ENCODE data around the gene PTPN9. TPM values are rescaled to one million over a fixed set of nuclear protein-coding genes. Genes with fewer than 3 reads are reported as not detected.
"Not testable (repeated sequence)": the region's sequence is repeated elsewhere in the genome, so short reads cannot be mapped to it uniquely, and the experiment has no call there.

Gene PTPN9
- total and polyA plus RNA-seq, 5 donors = 4.5 to 16.0 (median 9.4) TPM

GRCh38 chr15:75551091-75551490, 28.0 kb downstream of the PTPN9 start:
- WGBS = 82% methylated on average over 4 of the region's 4 CpGs
- H3K4me3 ChIP-seq (ENCODE audit: low read length) = no peak overlapping the region
- H3K9me3 ChIP-seq (ENCODE audit: control insufficient read depth, low read length) = no peaks in the 10 kb centered on the region
- DNase-seq = no peak
- intact Hi-C loops (cut with DNase I) = no loop called here
- H3K27ac ChIP-seq (ENCODE audit: low read length) = no peak overlapping the region
- ATAC-seq = no peak
- H3K27me3 ChIP-seq (ENCODE audit: control insufficient read depth, insufficient read depth) = no peaks in the 10 kb centered on the region
- peaks cover 4% of the 10 kb centered on the region for H3K4me1 ChIP-seq (ENCODE audit: control insufficient read depth, insufficient read depth, low read length)

DNA sequence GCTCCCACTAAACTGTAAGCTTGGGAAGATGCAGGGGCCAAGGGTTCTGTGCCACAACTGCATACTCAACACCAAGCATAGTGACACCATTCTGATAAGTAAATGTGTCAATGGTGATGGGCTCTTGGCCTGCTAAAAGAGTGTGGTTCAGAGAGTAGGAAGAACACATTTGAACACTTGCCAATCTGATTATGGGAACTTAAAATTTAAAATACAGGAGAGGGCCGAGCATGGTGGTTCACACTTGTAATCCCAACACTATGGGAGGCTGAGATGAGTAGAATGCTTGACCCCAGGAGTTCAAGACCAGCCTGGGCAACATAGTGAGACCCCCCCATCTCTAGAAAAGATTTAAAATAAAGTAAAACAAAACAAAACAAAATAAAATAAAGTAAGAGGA, 34.1 kb downstream of the PTPN9 start:
- no peaks in the 10 kb centered on the region for H3K27me3 ChIP-seq (ENCODE audit: control insufficient read depth, insufficient read depth)
- DNase-seq (no peak), ATAC-seq (no peak)
- no peak overlapping the region for H3K4me3 ChIP-seq (ENCODE audit: low read length)
- no peaks in the 10 kb centered on the region for H3K9me3 ChIP-seq (ENCODE audit: control insufficient read depth, low read length)
- intact Hi-C loops (cut with DNase I) = no loop called here
- peaks cover 4% of the 10 kb centered on the region for H3K4me1 ChIP-seq (ENCODE audit: control insufficient read depth, insufficient read depth, low read length)
- no peak overlapping the region for H3K27ac ChIP-seq (ENCODE audit: low read length)
- 29% methylated on average over 1 of the region's 1 CpG for WGBS

- 74% methylated on average over 2 of the region's 2 CpGs for WGBS
- H3K4me1 ChIP-seq (ENCODE audit: control insufficient read depth, insufficient read depth, low read length) = peaks cover 4% of the 10 kb centered on the region
- no peak overlapping the region for H3K27ac ChIP-seq (ENCODE audit: low read length)
- no peaks in the 10 kb centered on the region for H3K9me3 ChIP-seq (ENCODE audit: control insufficient read depth, low read length)
- ATAC-seq (no peak), DNase-seq (no peak)
- intact Hi-C loops (cut with DNase I) = no loop called here
- no peak overlapping the region for H3K4me3 ChIP-seq (ENCODE audit: low read length)
- H3K27me3 ChIP-seq (ENCODE audit: control insufficient read depth, insufficient read depth) = no peaks in the 10 kb centered on the region
Observed at GRCh38 chr15:75544359-75544758, 34.8 kb downstream of the PTPN9 start.

- H3K4me3 ChIP-seq (ENCODE audit: low read length); H3K9me3 ChIP-seq (ENCODE audit: control insufficient read depth, low read length); H3K4me1 ChIP-seq (ENCODE audit: control insufficient read depth, insufficient read depth, low read length); H3K27me3 ChIP-seq (ENCODE audit: control insufficient read depth, insufficient read depth); intact Hi-C loops (cut with DNase I); ATAC-seq; DNase-seq: not testable (repeated sequence)
- H3K27ac ChIP-seq (ENCODE audit: low read length) = peak overlapping the region; percentile 37
- WGBS = 66% methylated on average over 6 of the region's 6 CpGs
Observed at GRCh38 chr15:75542949-75543545, 36.1 kb downstream of the PTPN9 start.

DNA sequence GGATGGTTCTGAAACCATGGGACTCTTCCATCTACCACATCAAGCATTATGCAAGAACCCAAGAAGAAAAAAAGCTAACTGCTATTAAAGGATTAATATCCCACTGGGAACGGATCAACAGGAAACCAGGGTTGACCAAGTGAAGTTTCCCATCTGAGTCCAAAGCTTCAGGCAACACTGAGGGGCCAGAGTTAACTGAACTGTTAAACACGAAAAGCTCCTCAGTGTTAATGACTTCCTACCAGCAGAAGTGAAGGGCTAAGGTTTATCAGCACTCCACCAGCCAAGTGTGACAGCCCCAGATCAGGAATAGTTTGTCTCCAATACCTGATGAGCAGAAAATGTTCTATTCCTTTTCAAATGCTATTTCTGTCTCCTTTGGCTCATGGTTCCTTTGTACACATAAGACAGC, 36.7 kb downstream of the PTPN9 start:
- ATAC-seq (peak; percentile 50 to 62), DNase-seq (no peak)
- Histone ChIP-seq H3K27me3 (ENCODE audit: control insufficient read depth, insufficient read depth) (no peaks in the 10 kb centered on the region), H3K4me3 (ENCODE audit: low read length) (no peak overlapping the region), H3K9me3 (ENCODE audit: control insufficient read depth, low read length) (no peaks in the 10 kb centered on the region), H3K4me1 (ENCODE audit: control insufficient read depth, insufficient read depth, low read length) (peaks cover 4% of the 10 kb centered on the region), H3K27ac (ENCODE audit: low read length) (peak overlapping the region; percentile 61)
- 27% methylated on average over 2 of the region's 2 CpGs for WGBS
- intact Hi-C loops (cut with DNase I) = no loop called here

DNA sequence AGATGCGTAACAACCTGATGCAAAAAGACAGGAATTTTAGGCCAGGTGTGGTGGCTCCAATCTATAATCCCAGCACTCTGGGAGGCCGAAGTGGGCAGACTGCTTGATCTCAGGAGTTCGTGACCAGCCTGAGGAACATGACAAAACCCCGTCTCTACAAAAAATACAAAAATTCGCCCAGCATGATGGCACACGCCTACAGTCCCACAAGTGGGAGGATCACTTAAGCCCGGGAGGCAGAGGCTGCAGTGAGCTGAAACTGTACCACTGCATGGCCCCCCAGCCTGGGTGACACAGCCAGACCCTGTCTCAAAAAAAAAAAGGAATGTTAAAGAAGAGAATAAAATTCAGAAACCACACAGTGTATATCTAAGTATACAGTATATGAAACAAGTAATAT, 40.7 kb downstream of the PTPN9 start:
- Histone ChIP-seq H3K4me1 (ENCODE audit: control insufficient read depth, insufficient read depth, low read length) (peaks cover 2% of the 10 kb centered on the region), H3K4me3 (ENCODE audit: low read length) (no peak overlapping the region), H3K27ac (ENCODE audit: low read length) (no peak overlapping the region), H3K27me3 (ENCODE audit: control insufficient read depth, insufficient read depth) (no peaks in the 10 kb centered on the region), H3K9me3 (ENCODE audit: control insufficient read depth, low read length) (no peaks in the 10 kb centered on the region)
- no peak for DNase-seq
- no peak for ATAC-seq
- intact Hi-C loops (cut with DNase I) = no loop called here
- 92% methylated on average over 7 of the region's 7 CpGs for WGBS

- 83% methylated on average over 1 of the region's 1 CpG for WGBS
Observed at GRCh38 chr15:75533945-75534344, 45.2 kb downstream of the PTPN9 start.

GRCh38 chr15:75532413-75533250, 46.5 kb downstream of the PTPN9 start:
- ATAC-seq (peak; percentile 96 to 97), DNase-seq (peak; percentile 56 to 83 (median 68))
- no peaks in the 10 kb centered on the region for H3K9me3 ChIP-seq (ENCODE audit: control insufficient read depth, low read length)
- no peak overlapping the region for H3K4me3 ChIP-seq (ENCODE audit: low read length)
- intact Hi-C loops (cut with DNase I) = no loop called here
- peak overlapping the region; percentile 78 for H3K27ac ChIP-seq (ENCODE audit: low read length)
- H3K27me3 ChIP-seq (ENCODE audit: control insufficient read depth, insufficient read depth) = no peaks in the 10 kb centered on the region
- WGBS = 27% methylated on average over 1 of the region's 1 CpG
- H3K4me1 ChIP-seq (ENCODE audit: control insufficient read depth, insufficient read depth, low read length) = peaks cover 8% of the 10 kb centered on the region

More at GRCh38 chr15:75533945-75534344, 45.2 kb downstream of the PTPN9 start:
- Histone ChIP-seq H3K4me3 (ENCODE audit: low read length) (no peak overlapping the region), H3K4me1 (ENCODE audit: control insufficient read depth, insufficient read depth, low read length) (peaks cover 8% of the 10 kb centered on the region), H3K9me3 (ENCODE audit: control insufficient read depth, low read length) (no peaks in the 10 kb centered on the region), H3K27me3 (ENCODE audit: control insufficient read depth, insufficient read depth) (no peaks in the 10 kb centered on the region), H3K27ac (ENCODE audit: low read length) (no peak overlapping the region)
- DNase-seq (no peak), ATAC-seq (no peak)
- intact Hi-C loops (cut with DNase I) = no loop called here

GRCh38 chr15:75531041-75531450, 48.1 kb downstream of the PTPN9 start:
- Histone ChIP-seq H3K9me3 (ENCODE audit: control insufficient read depth, low read length) (no peaks in the 10 kb centered on the region), H3K4me3 (ENCODE audit: low read length) (peak overlapping the region; percentile 15), H3K4me1 (ENCODE audit: control insufficient read depth, insufficient read depth, low read length) (peaks cover 8% of the 10 kb centered on the region), H3K27ac (ENCODE audit: low read length) (peak overlapping the region; percentile 78), H3K27me3 (ENCODE audit: control insufficient read depth, insufficient read depth) (no peaks in the 10 kb centered on the region)
- ATAC-seq (peak; percentile 34 to 57), DNase-seq (peak; percentile 78 to 93 (median 86))
- 26% methylated on average over 3 of the region's 3 CpGs for WGBS
- intact Hi-C loops (cut with DNase I) = no loop called here

- Histone ChIP-seq H3K4me1 (ENCODE audit: control insufficient read depth, insufficient read depth, low read length) (peaks cover 8% of the 10 kb centered on the region), H3K27me3 (ENCODE audit: control insufficient read depth, insufficient read depth) (no peaks in the 10 kb centered on the region), H3K4me3 (ENCODE audit: low read length) (no peak overlapping the region), H3K9me3 (ENCODE audit: control insufficient read depth, low read length) (no peaks in the 10 kb centered on the region), H3K27ac (ENCODE audit: low read length) (no peak overlapping the region)
- WGBS = 94% methylated on average over 4 of the region's 4 CpGs
- intact Hi-C loops (cut with DNase I) = no loop called here
- no peak for ATAC-seq
- DNase-seq = no peak
Observed at GRCh38 chr15:75530169-75530568, 48.9 kb downstream of the PTPN9 start.

DNA sequence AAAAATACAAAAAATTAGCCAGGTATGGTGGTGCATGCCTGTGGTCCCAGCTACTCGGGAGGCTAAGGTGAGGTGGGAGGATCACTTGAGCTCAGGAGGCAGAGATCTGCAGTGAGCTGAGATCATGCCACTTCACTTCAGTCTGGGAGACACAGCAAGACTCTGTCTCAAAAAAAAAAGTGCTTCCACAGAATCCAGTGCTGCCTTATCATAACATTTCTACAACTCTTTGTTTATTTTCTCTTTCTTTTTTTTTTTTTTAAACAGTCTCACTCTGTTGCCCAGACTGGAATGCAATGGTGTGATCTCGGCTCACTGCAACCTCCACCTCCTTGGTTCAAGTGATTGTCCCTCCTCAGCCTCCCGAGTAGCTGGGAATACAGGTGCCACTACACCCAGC, 53.4 kb downstream of the PTPN9 start:
- H3K27ac ChIP-seq (ENCODE audit: low read length); DNase-seq; H3K9me3 ChIP-seq (ENCODE audit: control insufficient read depth, low read length); H3K4me3 ChIP-seq (ENCODE audit: low read length); intact Hi-C loops (cut with DNase I); H3K27me3 ChIP-seq (ENCODE audit: control insufficient read depth, insufficient read depth); H3K4me1 ChIP-seq (ENCODE audit: control insufficient read depth, insufficient read depth, low read length); ATAC-seq: not testable (repeated sequence)
- WGBS = 73% methylated on average over 3 of the region's 3 CpGs
